ENCODE data around the gene ACSL3.
A peak's percentile ranks its signal among the peaks of the same experiment; 100 is the strongest.
"Not testable (repeated sequence)": the region's sequence is repeated elsewhere in the genome, so short reads cannot be mapped to it uniquely, and the experiment has no call there.

The ACSL3 gene

DNA sequence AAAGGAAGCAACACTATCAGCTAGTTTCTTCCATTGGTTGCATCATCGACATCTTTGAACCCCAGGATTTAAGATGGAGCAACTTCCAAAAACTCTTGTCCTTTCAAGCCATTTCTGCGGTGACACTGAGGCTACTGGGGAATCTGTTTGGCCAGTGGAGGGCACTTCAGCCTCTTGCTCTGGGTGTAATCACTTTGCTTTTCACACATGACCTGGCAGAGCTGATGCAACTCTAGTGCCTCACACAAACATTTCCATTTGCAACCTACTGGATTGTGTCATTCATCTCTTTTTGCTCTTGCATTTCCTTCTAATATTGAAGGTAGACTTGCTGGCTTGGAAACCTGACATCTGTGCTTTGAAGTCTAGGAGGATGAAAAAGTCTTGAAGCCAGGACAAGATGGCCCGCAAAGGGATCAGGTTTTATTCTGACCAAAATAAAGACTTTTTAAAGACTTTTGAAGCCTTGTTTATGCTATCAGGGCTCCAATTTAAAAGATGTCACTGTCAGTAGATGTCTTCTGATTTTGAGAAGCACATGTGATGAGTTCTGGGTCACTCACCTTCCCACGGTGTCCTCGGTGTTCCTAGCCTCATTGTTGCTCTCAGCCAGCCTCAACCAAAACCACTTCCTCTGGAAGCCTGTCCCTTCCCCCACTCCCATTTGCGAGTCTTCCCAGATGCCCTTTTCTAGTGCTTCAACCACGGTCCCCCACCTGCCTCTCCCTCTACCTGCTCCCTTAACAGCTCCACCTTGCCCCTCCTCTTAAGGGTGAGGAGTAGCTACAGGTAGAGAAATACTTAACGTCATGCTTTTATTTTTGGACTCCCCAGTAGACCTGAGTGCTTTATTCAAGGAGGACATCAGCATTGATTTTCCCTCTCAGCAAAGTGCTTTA lies 121.4 kb downstream of the ACSL3 start:
- peak; percentile 35 for DNase-seq

DNA sequence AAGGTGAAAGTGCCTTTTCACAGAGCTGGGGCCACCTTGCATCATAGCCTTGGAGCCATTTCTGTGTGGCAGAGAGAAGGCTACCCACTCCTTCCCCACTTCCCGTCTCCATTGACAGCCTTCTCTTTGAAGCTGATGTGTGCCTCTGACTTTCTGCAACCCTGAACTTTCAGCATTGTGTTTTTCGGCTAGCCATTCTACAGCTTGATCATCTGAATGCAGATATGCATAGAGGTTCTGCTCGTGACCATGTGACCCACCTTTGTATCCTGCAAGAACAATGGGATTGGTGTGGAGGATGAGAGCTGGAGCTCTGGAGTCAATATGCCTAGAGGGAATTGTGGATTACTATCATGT lies 122.1 kb downstream of the ACSL3 start:
- no peak for DNase-seq

DNA sequence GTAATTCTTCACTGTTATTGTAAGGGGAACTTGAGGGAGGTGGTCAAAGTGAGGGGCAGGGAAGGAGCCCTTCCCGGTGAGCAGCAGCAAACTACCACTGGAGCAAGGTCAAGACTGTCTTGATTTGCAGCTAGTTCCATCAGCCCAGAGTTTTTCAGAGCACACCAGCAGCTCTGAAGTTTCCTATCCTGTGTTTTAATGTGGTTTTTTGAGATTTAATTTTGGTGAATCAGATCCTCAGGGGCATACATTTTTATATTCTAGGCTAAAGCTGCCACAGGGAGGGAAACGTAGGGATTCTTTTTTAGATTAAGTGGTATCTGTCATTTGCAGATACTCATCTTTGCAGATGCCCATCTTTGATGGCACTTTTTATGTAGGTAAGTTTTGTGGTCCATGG lies 124.1 kb downstream of the ACSL3 start:
- DNase-seq: no peak

DNA sequence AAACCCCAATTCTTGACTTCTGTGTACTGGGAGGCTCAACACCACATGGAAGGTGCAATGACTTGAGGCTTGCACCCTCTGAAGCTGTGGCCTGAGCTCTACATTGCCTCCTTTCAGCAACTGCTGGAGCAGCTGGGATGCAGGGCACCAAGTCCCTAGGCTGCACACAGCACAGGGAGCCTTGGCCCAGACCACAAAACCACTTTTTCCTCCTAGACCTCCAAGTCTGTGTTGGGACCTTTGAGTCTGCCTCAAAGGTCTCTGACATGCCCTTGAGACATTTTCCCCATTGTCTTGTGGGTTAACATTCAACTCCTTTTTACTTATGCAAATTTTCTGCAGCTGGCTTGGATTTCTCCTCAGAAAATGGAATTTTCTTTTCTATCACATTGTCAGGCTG lies 128.6 kb downstream of the ACSL3 start:
- DNase-seq: no peak

DNA sequence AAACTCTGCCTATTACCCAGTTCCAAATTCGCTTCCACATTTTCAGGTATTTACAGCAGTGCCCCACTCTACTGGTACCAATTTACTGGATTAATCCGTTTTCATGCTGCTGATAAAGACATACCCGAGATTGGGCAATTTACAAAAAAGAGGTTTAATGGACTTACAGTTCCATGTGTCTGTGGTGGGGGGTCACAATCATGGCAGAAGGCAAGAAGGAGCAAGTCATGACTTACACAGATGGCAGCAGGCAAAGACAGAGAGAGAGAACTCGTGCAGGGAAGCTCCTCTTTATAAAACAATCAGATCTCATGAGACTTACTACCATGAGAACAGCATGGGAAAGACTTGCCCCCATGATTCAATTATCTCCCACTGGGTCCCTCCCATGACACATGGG lies 129.4 kb downstream of the ACSL3 start:
- DNase-seq: not testable (repeated sequence)

DNA sequence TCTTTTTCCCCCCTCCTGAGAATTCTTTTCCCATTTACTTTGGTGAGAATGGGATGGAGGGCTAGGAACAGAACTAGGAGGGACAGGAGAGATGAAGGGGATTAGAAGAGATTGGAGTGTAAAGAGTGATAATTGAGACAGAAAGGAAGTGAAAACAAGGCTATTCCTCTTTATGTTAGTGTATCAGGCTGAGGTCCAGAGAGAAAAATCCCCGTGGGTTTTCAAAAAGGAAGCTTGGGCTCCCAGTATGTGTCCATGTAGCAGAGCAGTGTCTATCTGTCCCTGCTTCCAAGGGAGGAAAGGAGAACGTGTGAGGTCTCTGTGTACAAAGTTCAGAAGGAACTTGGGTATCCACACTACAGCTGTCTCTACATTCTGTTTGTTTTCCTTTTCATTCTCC lies 131.3 kb downstream of the ACSL3 start:
- DNase-seq: no peak
